Head of caudate nucleus (tissue), 42 donors: ENCODE results near the gene DGCR6L.
"Not testable (repeated sequence)": the region's sequence is repeated elsewhere in the genome, so short reads cannot be mapped to it uniquely, and the experiment has no call there.

Experiments used
- DNase-seq, 42 donors: peaks; one replicate each; pipeline versions ENCODE4 v3.0.0 to v3.0.0-alpha.2; 2020 to 2021; ENCODE audit warnings: mixed read lengths in 7 of 42
- intact Hi-C: fragments of 100-400 bp; cut with DNase I; formaldehyde crosslinking; loops from one replicate; pipeline ENCODE4 v1.15.0; 2022

The DGCR6L gene

GRCh38 chr22:20319745-20320658 is at the start of gene DGCR6L:
TSS of gene DGCR6L (minus strand) at chr22:20320060. CDS start at chr22:20319988, 72 bp downstream.
- intact Hi-C loops = loop anchor here (10.0 kb wide), 1 partner anchor 75 kb away; the partner anchor contains the start of gene ZNF74
- DNase-seq = peak; percentile 83 to 98 (median 96)

- intact Hi-C loops = not testable (repeated sequence)
- DNase-seq = peak in 1 of 42 donors; percentile 2
Measured at GRCh38 chr22:20368875-20369274, 49.0 kb upstream of the DGCR6L start.

- intact Hi-C loops, DNase-seq: not testable (repeated sequence)
Measured at GRCh38 chr22:20366841-20367240, 47.0 kb upstream of the DGCR6L start.

GRCh38 chr22:20364335-20365260 is 44.7 kb upstream of the DGCR6L start:
- intact Hi-C loops, DNase-seq: not testable (repeated sequence)

- intact Hi-C loops, DNase-seq: not testable (repeated sequence)
Measured at GRCh38 chr22:20362403-20362802, 42.5 kb upstream of the DGCR6L start.

GRCh38 chr22:20361752-20362229 is 41.9 kb upstream of the DGCR6L start:
- DNase-seq, intact Hi-C loops: not testable (repeated sequence)

DNA sequence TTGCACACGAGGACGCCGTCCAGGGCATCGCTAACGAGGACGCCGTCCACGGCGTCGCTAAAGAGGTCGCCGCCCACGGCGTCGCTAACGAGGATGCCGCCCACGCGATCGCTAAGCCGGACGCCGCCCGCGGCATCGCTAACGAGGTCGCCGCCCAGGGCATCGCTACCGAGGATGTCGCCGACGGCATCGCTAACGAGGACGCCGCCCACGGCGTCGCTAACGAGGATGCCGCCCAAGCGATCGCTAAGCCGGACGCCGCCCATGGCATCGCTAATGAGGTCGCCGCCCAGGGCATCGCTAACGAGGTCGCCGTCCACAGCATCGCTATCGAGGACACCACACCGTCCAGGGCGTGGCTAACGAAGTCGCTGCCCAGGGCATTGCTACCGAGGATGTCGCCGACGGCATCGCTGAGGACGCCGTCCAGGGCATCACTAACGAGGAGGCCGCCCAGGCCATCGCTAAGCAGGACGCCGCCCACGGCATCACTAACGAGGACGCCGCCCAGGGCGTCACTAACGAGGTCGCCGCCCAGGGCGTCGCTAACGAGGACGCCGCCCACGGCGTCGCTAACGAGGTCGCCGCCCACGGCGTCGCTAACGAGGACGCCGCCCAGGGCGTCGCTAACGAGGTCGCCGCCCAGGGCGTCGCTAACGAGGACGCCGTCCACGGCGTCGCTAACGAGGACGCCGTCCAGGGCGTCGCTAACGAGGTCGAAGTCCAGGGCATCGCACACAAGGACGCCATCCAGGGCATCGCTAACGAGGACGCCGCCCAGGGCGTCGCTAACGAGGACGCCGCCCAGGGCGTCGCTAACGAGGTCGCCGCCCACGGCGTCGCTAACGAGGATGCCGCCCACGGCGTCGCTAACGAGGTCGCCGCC is 41.2 kb upstream of the DGCR6L start:
- intact Hi-C loops, DNase-seq: not testable (repeated sequence)

DNA sequence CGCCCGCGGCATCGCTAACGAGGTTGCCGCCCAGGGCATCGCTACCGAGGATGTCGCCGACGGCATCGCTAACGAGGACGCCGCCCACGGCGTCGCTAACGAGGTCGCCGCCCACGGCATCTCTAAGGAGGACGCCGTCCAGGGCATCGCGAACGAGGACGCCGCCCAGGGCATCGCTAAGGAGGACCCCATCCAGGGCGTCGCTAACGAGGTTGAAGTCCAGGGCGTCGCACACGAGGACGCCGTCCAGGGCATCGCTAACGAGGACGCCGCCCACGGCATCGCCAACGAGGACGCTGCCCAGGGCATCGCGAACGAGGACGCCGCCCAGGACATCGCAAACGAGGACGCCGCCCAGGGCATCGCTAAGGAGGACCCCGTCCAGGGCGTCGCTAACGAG is 40.4 kb upstream of the DGCR6L start:
- DNase-seq, intact Hi-C loops: not testable (repeated sequence)

GRCh38 chr22:20358503-20359239 is 38.8 kb upstream of the DGCR6L start:
- intact Hi-C loops, DNase-seq: not testable (repeated sequence)

GRCh38 chr22:20357967-20358366 is 38.1 kb upstream of the DGCR6L start:
- intact Hi-C loops, DNase-seq: not testable (repeated sequence)

DNA sequence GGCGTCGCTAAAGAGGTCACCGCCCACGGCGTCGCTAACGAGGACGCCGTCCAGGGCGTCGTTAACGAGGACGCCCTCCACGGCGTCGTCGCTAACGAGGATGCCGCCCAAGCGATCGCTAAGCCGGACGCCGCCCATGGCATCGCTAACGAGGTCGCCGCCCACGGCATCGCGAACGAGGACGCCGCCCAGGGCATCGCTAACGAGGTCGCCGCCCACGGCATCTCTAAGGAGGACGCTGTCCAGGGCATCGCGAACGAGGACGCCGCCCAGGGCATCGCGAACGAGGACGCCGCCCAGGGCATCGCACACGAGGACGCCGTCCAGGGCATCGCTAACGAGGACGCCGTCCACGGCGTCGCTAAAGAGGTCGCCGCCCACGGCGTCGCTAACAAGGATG is 37.0 kb upstream of the DGCR6L start:
- DNase-seq, intact Hi-C loops: not testable (repeated sequence)

- not testable (repeated sequence) for DNase-seq
Measured at GRCh38 chr22:20355939-20356636, 36.2 kb upstream of the DGCR6L start.

GRCh38 chr22:20354238-20354975 is 34.5 kb upstream of the DGCR6L start:
- intact Hi-C loops = no loop called here
- no peak for DNase-seq

More at GRCh38 chr22:20355939-20356636, 36.2 kb upstream of the DGCR6L start:
- intact Hi-C loops = not testable (repeated sequence)

DNA sequence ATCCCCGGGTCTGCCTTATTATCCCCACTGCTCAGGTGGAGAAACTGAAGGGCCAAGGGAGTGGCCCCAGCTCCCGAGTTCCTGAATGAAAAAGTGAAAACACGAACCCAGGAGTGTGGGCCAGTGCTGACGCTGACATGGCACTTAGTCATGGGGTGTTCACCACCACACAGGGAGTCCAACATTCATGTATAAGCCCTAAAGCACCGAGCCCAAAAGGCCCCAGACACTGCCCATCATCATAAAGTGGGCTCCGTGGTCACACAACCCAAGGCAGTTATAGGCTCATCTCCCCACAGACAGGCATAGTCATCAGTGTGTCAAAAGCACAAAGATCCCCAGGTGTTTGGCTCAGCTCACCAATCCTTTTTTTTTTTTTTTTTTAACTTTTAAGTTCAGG is 32.7 kb upstream of the DGCR6L start:
- intact Hi-C loops, DNase-seq: not testable (repeated sequence)

- intact Hi-C loops, DNase-seq: not testable (repeated sequence)
Measured at GRCh38 chr22:20346553-20346952, 26.7 kb upstream of the DGCR6L start.

DNA sequence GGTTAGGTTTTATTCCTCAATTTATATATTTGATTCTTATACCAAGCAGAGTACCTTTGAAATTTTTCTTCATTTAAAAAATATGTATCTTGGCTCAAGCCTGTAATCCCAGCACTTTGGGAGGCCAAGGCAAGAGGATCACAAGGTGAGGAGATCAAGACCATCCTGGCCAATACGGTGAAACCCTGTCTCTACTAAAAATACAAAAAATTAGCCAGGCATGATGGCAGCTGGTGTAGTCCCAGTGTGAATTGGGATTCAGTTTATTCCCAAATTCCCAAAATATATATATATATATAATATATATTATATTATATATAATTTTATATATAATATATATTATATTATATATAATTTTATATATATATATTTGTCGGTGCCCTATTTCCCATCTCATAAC is 18.4 kb upstream of the DGCR6L start:
- intact Hi-C loops = not testable (repeated sequence)
- DNase-seq = peak in 4 of 42 donors; percentile 31 to 72 (median 56)
